Hematopoietic multipotent progenitor cell (in vitro differentiated cells): Measurements from ENCODE around the gene CFHR5. TPM values are rescaled to one million over a fixed set of nuclear protein-coding genes. Genes with fewer than 3 reads are reported as not detected.
"Not testable (repeated sequence)": the region's sequence is repeated elsewhere in the genome, so short reads cannot be mapped to it uniquely, and the experiment has no call there.

ENCODE experiments used
- DNase-seq, 3 donors: peaks; one replicate each; pipeline ENCODE4 v3.0.0-alpha.2; 2011 to 2015; ENCODE audit warnings: low read depth in 2 of 3, low spot score in 2 of 3
- total RNA-seq: library from RNA; depleted of rRNA; stranded (reverse); fragments of >200 nt; gene quantifications from one replicate; pipeline ENCODE4 v1.2.3, GENCODE V29; 2012

The CFHR5 gene
- under 0.01 TPM for total RNA-seq

GRCh38 chr1:196977278-196977677 is at the start of gene CFHR5:
Gene CFHR5, plus strand, starts transcription at chr1:196977556. Its CDS starts 109 bp downstream, at chr1:196977665.
- no peak for DNase-seq

GRCh38 chr1:196932853-196933252 is 44.5 kb upstream of the CFHR5 start:
- not testable (repeated sequence) for DNase-seq

- DNase-seq = no peak
Measured at GRCh38 chr1:196933531-196934189, 43.7 kb upstream of the CFHR5 start.

- DNase-seq = not testable (repeated sequence)
Measured at GRCh38 chr1:196941474-196941873, 35.9 kb upstream of the CFHR5 start.

- not testable (repeated sequence) for DNase-seq
Measured at GRCh38 chr1:196943568-196943967, 33.8 kb upstream of the CFHR5 start, which contains the start of gene CFHR2. Gene CFHR2, plus strand, starts transcription at chr1:196943738. Its CDS starts 143 bp downstream, at chr1:196943881.

- no peak for DNase-seq
Measured at GRCh38 chr1:196951711-196952394, 25.5 kb upstream of the CFHR5 start.

- no peak for DNase-seq
Measured at GRCh38 chr1:196954778-196955177, 22.6 kb upstream of the CFHR5 start.

- DNase-seq = no peak
Measured at GRCh38 chr1:196955926-196956325, 21.4 kb upstream of the CFHR5 start.

- DNase-seq = no peak
Measured at GRCh38 chr1:196960854-196961253, 16.5 kb upstream of the CFHR5 start.

- DNase-seq = no peak
Measured at GRCh38 chr1:196970182-196970581, 7.2 kb upstream of the CFHR5 start.

GRCh38 chr1:196976278-196976677 is 1.1 kb upstream of the CFHR5 start:
- DNase-seq = no peak

- DNase-seq = no peak
Measured at GRCh38 chr1:196980859-196981258, 3.5 kb downstream of the CFHR5 start.

GRCh38 chr1:196982247-196982646 is 4.9 kb downstream of the CFHR5 start:
- DNase-seq = not testable (repeated sequence)

- not testable (repeated sequence) for DNase-seq
Measured at GRCh38 chr1:196991919-196992651, 14.7 kb downstream of the CFHR5 start.

- no peak for DNase-seq
Measured at GRCh38 chr1:196993916-196994315, 16.6 kb downstream of the CFHR5 start.

GRCh38 chr1:196997423-196997822 is 20.1 kb downstream of the CFHR5 start:
- DNase-seq = no peak

- DNase-seq = no peak
Measured at GRCh38 chr1:197001828-197002227, 24.5 kb downstream of the CFHR5 start.

GRCh38 chr1:197003132-197003531 is 25.8 kb downstream of the CFHR5 start:
- no peak for DNase-seq

GRCh38 chr1:197008861-197009260 is 31.5 kb downstream of the CFHR5 start:
- no peak for DNase-seq

GRCh38 chr1:197011614-197012013 is 34.3 kb downstream of the CFHR5 start:
- no peak for DNase-seq

GRCh38 chr1:197013234-197013633 is 35.9 kb downstream of the CFHR5 start:
- no peak for DNase-seq
